HEK293 (cell line): ENCODE data around the gene KIF26B.

ENCODE experiments used
- CTCF ChIA-PET: fragments of 350-600 bp; formaldehyde crosslinking; extraction: SDS; loops from one replicate; lab custom pipeline; 2021; ENCODE audit warnings: antibody characterized with exemption; lab: Yijun Ruan, JAX
- POLR2A ChIA-PET: fragments of 300-600 bp; formaldehyde crosslinking; extraction: SDS; loops from one replicate; lab custom pipeline; 2020; ENCODE audit warnings: antibody characterized with exemption, inconsistent platforms; lab: Yijun Ruan, JAX
- H3K27ac ChIP-seq: fragments of 200-500 bp; sonication (Bioruptor generic); 2 replicates; pipeline ENCODE4 v1.5.1; 2014; ENCODE audit warnings: low read depth, low read length, control low read depth, inconsistent platforms; ENCODE audit errors: extremely low read depth
- H3K36me3 ChIP-seq, 2 experiments: fragments of 200-500 bp in 1 of 2; sonication (Bioruptor generic) in 1 of 2; 1 replicate in 1 of 2; 2 replicates in 1 of 2; pipeline ENCODE4 v1.5.1; 2014 to 2017; ENCODE audit warnings: inconsistent platforms in 2 of 2, low read length in 2 of 2; ENCODE audit not compliant: control insufficient read depth in 2 of 2, insufficient read depth in 1 of 2
- H3K4me1 ChIP-seq: fragments of 200-500 bp; sonication (Bioruptor generic); 2 replicates; pipeline ENCODE4 v1.5.1; 2014; ENCODE audit warnings: mild to moderate bottlenecking, low read length, inconsistent platforms; ENCODE audit not compliant: control insufficient read depth, insufficient read depth
- H3K4me3 ChIP-seq: 2 replicates; pipeline ENCODE4 v1.5.1; 2011; ENCODE audit warnings: low read depth, mild to moderate bottlenecking, control low read depth, low read length, moderate library complexity
- H3K9me3 ChIP-seq: fragments of 200-500 bp; sonication (Bioruptor generic); 2 replicates; pipeline ENCODE4 v1.5.1; 2014; ENCODE audit warnings: low read depth, low read length, inconsistent platforms; ENCODE audit not compliant: control insufficient read depth, insufficient read depth
- BCL6B ChIP-seq: fragments of 450-650 bp; formaldehyde crosslinking; IDR thresholded peaks from 2 replicates; pipeline ENCODE4 v1.5.1; 2017; ENCODE audit warnings: missing biosample characterization, missing genetic modification characterization
- GLIS1 ChIP-seq: fragments of 450-650 bp; formaldehyde crosslinking; IDR thresholded peaks from 2 replicates; pipeline ENCODE4 v1.5.1; 2016; ENCODE audit warnings: missing biosample characterization, missing genetic modification characterization
- KLF17 ChIP-seq: fragments of 450-650 bp; formaldehyde crosslinking; IDR thresholded peaks from 2 replicates; pipeline ENCODE4 v1.5.1; 2016; ENCODE audit warnings: missing biosample characterization, missing genetic modification characterization
- ZBTB6 ChIP-seq: fragments of 450-650 bp; formaldehyde crosslinking; IDR thresholded peaks from 2 replicates; pipeline ENCODE4 v1.5.1; 2017; ENCODE audit warnings: missing biosample characterization, missing genetic modification characterization
- ZBTB8A ChIP-seq: fragments of 450-650 bp; formaldehyde crosslinking; IDR thresholded peaks from 2 replicates; pipeline ENCODE4 v1.5.1; 2016; ENCODE audit warnings: missing biosample characterization, missing genetic modification characterization
- ZNF121 ChIP-seq: fragments of 450-650 bp; formaldehyde crosslinking; IDR thresholded peaks from 2 replicates; pipeline ENCODE4 v1.5.1; 2016; ENCODE audit warnings: missing biosample characterization, missing genetic modification characterization
- ZNF148 ChIP-seq: fragments of 450-650 bp; formaldehyde crosslinking; IDR thresholded peaks from 2 replicates; pipeline ENCODE4 v1.5.0; 2017; ENCODE audit warnings: missing biosample characterization, missing genetic modification characterization, borderline replicate concordance
- ZNF366 ChIP-seq: fragments of 450-650 bp; formaldehyde crosslinking; conservative IDR thresholded peaks from 2 replicates; pipeline ENCODE4 v1.5.1; 2016; ENCODE audit warnings: missing biosample characterization, missing genetic modification characterization
- ZNF37A ChIP-seq: fragments of 450-650 bp; IDR thresholded peaks from 2 replicates; pipeline ENCODE4 v1.5.1; 2018; ENCODE audit warnings: missing biosample characterization, missing genetic modification characterization

Gene KIF26B

GRCh38 chr1:245754463-245754961 is 599.7 kb downstream of the KIF26B start:
- TF ChIP-seq ZBTB8A (tag by site-specific recombination), result no peak
- TF ChIP-seq ZNF121 (tag by site-specific recombination), result no peak
- no peak for TF ChIP-seq KLF17 (tag by site-specific recombination)
- no peak for TF ChIP-seq ZNF148 (tag by site-specific recombination)
- no peak for TF ChIP-seq ZNF37A (tag by site-specific recombination)
- no peak for TF ChIP-seq BCL6B (tag by site-specific recombination)
- no peak for TF ChIP-seq ZNF366 (tag by site-specific recombination)
- no peak for TF ChIP-seq ZBTB6 (tag by site-specific recombination)
- TF ChIP-seq GLIS1, result no peak
- TF ChIP-seq, all 188 proteins: peak for 0
- POLR2A ChIA-PET, result no interaction called here
- CTCF ChIA-PET, result no interaction called here
- Histone ChIP-seq H3K4me1 (no peaks in the 10 kb centered on the region), H3K36me3 (no peaks in the 10 kb centered on the region), H3K27ac (no peak overlapping the region), H3K9me3 (no peaks in the 10 kb centered on the region), H3K4me3 (no peak overlapping the region)
